ENCODE measurements around the gene CASP2. TPM values are rescaled to one million over a fixed set of nuclear protein-coding genes. Genes with fewer than 3 reads are reported as not detected.

CASP2 gene
- total RNA-seq, result 10 to 100 TPM; 11.7 to 24.9 (median 22.8) TPM

DNA sequence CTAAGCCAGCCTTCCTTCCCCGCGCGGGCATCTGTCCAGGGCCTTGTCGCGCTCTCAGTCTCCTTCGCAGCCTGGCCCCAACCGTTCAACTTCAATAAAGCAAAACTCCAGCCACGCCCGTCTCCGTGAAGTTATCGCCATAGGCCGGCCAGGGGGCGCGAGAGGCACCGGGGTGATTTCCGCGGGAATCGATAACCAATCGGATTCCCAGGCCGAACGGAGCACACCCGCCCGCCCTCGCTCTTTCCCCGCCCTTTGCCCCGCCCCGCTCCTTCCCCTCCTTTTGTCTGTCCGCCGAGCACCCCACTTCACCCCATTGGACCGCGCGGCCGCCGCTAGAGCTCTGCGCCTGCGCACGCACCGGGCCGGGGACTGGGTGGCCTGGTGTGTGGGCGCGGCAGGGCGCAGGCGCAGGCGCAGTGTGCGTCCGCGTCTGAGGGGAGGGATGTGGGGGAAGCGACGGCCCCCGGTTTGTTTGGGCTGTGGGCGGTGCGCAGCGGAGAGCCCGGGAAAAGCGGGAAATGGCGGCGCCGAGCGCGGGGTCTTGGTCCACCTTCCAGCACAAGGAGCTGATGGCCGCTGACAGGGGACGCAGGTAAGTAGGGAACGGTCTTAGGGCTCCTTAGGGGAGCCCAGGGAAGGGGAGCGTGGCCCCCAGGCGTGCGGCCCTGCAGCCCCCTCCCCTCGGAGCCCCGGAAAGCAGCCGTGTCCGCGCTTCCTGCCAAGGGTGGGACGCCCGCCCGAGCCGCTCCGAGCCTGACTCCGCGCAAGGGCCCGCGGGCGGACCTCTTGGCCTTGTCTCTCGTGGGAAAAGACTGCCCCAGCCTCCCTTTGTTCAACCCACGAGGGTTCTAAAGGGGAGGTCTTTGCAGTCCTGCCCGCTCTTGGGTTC, at the start of gene CASP2:
TSS of gene CASP2 (plus strand) at position 417 of the 892 bp plus-strand sequence. CDS start at position 522, 105 bp downstream.
- peak; percentile 96 to 97 for DNase-seq (ENCODE audit: low spot score in 2 of 2)
- Histone ChIP-seq H3K27ac (peak within 1 kb of the TSS; percentile 92 to 97), H3K27me3 (no peaks in the 10 kb centered on the region), H3K9me3 (no peaks in the 10 kb centered on the region), H3K4me3 (peak within 1 kb of the TSS; percentile 88 to 96 (median 92)), H3K36me3 (no peaks in the 10 kb centered on the region), H3K4me1 (peaks cover 0 to 21% of the 10 kb centered on the region in 2 donors)
- intact Hi-C loops (cut with DNase I; ENCODE audit: low total_unique reads), result no loop called here
- TF ChIP-seq POLR2AphosphoS5 (IDR thresholded peaks at IDR 0.05) (peak; percentile 42 to 64 (median 47)), POLR2A (IDR thresholded peaks at IDR 0.05) (peak; percentile 68)
- TF ChIP-seq, protein P1, sequence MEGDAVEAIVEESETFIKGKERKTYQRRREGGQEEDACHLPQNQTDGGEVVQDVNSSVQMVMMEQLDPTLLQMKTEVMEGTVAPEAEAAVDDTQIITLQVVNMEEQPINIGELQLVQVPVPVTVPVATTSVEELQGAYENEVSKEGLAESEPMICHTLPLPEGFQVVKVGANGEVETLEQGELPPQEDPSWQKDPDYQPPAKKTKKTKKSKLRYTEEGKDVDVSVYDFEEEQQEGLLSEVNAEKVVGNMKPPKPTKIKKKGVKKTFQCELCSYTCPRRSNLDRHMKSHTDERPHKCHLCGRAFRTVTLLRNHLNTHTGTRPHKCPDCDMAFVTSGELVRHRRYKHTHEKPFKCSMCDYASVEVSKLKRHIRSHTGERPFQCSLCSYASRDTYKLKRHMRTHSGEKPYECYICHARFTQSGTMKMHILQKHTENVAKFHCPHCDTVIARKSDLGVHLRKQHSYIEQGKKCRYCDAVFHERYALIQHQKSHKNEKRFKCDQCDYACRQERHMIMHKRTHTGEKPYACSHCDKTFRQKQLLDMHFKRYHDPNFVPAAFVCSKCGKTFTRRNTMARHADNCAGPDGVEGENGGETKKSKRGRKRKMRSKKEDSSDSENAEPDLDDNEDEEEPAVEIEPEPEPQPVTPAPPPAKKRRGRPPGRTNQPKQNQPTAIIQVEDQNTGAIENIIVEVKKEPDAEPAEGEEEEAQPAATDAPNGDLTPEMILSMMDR (IDR thresholded peaks at IDR 0.05), result no peak

DNA sequence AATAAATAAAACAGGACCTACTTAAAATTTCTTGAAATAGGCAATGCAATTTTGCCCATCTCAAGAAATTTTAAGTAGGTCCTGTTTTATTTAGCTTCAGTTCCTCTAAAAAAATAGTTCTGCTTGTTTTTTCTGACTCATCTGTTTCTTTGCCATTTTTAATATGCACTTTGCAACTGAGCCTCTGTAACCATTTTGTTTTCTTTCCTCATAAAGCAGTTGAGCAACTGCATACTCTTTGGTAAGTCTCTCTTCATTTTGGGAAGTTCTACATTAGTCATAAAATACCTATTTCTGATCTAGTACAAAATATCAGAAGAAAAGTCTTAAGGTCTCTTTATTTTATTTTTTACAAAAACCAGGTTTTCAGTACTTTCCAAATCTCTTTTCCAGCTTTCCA, 48.3 kb upstream of the CASP2 start:
- Histone ChIP-seq H3K9me3 (peaks cover 0 to 13% of the 10 kb centered on the region in 2 donors), H3K4me3 (no peak overlapping the region), H3K4me1 (peaks cover 3 to 4% of the 10 kb centered on the region in 2 donors), H3K36me3 (no peaks in the 10 kb centered on the region), H3K27me3 (no peaks in the 10 kb centered on the region), H3K27ac (no peak overlapping the region)
- TF ChIP-seq, protein P1 (IDR thresholded peaks at IDR 0.05), result no peak
- TF ChIP-seq POLR2AphosphoS5 (IDR thresholded peaks at IDR 0.05) (no peak), POLR2A (IDR thresholded peaks at IDR 0.05) (no peak)
- intact Hi-C loops (cut with DNase I; ENCODE audit: low total_unique reads), result loop anchor here (10.0 kb wide), 1 partner anchor 165 kb away; the partner anchor contains the start of gene EPHA1
- DNase-seq (ENCODE audit: low spot score in 2 of 2), result no peak

DNA sequence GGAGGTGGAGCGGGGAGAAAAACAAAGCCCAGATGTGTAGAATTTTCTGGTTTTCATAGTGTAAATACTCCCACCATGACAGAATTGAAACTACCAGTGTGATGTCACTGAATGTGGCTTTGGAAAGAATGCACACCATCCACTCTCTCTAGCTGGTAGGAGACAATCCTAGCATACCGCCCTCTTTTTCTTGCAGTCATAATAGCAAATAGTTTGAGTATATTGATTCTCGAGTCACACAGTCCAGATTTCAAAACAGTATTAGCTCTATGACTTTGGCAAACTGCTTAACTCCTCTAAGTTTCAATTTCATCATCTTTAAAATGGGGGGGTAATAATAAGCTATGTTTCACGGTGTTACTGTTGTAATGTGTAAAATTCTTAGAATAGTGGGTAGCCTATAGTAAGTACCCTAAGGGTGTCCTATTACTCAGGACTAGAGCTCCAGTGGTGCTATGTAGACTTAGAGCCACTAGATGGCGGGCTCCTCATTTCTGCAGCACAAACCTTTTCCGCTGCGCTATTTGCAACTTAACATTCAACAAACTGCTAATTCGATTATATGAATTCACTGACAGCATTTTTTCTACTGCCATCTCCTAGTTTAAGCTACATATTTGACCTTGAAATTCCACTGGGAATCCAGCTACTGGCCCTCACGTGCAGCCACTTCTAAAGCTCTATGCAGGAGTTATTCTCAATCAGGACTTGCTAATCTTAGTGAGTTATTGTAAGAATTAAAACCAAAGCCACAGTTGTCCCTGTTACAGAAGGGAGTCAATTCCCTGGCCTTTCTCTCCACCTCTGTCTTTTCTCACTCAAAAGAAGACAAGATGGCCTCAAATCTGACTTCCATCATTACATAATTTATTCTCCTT, 47.6 kb upstream of the CASP2 start:
- H3K9me3 ChIP-seq, result peaks cover 0 to 13% of the 10 kb centered on the region in 2 donors
- DNase-seq (ENCODE audit: low spot score in 2 of 2), result peak in 1 of 2 donors; percentile 66
- H3K4me1 ChIP-seq, result peaks cover 3 to 4% of the 10 kb centered on the region in 2 donors
- no peaks in the 10 kb centered on the region for H3K36me3 ChIP-seq
- H3K27me3 ChIP-seq, result no peaks in the 10 kb centered on the region
- H3K27ac ChIP-seq, result peak overlapping the region in 1 of 2 donors; percentile 62
- TF ChIP-seq POLR2AphosphoS5 (IDR thresholded peaks at IDR 0.05) (peak in 1 of 3 donors; percentile 35), POLR2A (IDR thresholded peaks at IDR 0.05) (no peak)
- TF ChIP-seq, protein P1 (IDR thresholded peaks at IDR 0.05), result peak; percentile 62 to 90 (median 82)
- H3K4me3 ChIP-seq, result peak overlapping the region in 1 of 3 donors; percentile 32
- intact Hi-C loops (cut with DNase I; ENCODE audit: low total_unique reads), result loop anchor here (10.0 kb wide), 1 partner anchor 164 kb away; the partner anchor contains the start of gene EPHA1

DNA sequence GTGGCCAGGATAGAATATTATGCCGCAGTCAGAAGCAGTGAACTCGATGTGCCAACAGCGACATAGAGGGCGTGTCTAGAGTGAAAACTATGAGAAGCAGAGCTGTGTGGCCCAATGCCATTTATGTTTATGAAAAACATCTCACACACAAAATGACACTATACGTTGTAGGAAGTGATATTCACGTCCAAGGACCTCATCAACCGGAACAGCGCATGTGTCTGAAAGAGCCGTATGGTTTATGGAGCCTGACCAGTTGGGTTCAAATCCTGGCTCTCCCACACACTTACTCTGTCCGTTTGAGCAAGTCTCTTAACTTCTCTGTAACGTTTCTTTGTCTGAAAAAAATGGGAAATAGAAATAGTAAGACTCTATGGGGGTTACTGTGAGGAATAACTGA, 45.8 kb upstream of the CASP2 start:
- intact Hi-C loops (cut with DNase I; ENCODE audit: low total_unique reads), result loop anchor here (10.0 kb wide), 1 partner anchor 162 kb away; the partner anchor contains the start of gene EPHA1
- Histone ChIP-seq H3K4me3 (no peak overlapping the region), H3K27ac (no peak overlapping the region), H3K4me1 (peaks cover 3 to 4% of the 10 kb centered on the region in 2 donors), H3K9me3 (peaks cover 0 to 1% of the 10 kb centered on the region in 2 donors), H3K36me3 (no peaks in the 10 kb centered on the region), H3K27me3 (no peaks in the 10 kb centered on the region)
- no peak for TF ChIP-seq POLR2AphosphoS5 (IDR thresholded peaks at IDR 0.05)
- DNase-seq (ENCODE audit: low spot score in 2 of 2), result no peak

DNA sequence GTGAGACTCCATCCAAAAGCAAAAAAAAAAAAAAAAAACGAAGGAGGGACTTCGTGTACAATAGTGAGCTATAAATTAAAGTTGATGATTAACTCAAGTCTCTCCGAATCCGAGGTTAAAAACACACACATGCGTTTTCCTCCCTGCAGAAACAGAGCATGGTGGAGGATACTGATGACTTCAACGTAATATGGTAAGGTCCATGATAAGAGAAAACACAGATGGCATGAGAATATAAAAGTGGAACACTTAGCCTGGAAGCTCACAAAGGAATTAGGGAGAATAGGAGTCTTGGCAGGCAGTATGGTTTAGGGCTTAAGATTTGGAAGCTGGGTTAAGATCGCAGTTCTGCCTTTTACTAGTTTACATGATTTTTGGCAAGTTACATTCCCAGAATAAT, 45.0 kb upstream of the CASP2 start:
- DNase-seq (ENCODE audit: low spot score in 2 of 2), result no peak
- intact Hi-C loops (cut with DNase I; ENCODE audit: low total_unique reads), result loop anchor here (10.0 kb wide), 1 partner anchor 162 kb away; the partner anchor contains the start of gene EPHA1
- H3K27me3 ChIP-seq, result no peaks in the 10 kb centered on the region
- H3K36me3 ChIP-seq, result no peaks in the 10 kb centered on the region
- H3K9me3 ChIP-seq, result no peaks in the 10 kb centered on the region
- no peak overlapping the region for H3K27ac ChIP-seq
- H3K4me1 ChIP-seq, result peaks cover 3 to 4% of the 10 kb centered on the region in 2 donors
- no peak overlapping the region for H3K4me3 ChIP-seq
- TF ChIP-seq, protein P1 (IDR thresholded peaks at IDR 0.05), result no peak
- TF ChIP-seq POLR2A (IDR thresholded peaks at IDR 0.05), result no peak
- TF ChIP-seq POLR2AphosphoS5 (IDR thresholded peaks at IDR 0.05), result no peak

Data from breast epithelium (tissue), 4 donors.